ENCODE data around the gene RPS2. TPM values are rescaled to one million over a fixed set of nuclear protein-coding genes. Genes with fewer than 3 reads are reported as not detected.

Gene RPS2
- total RNA-seq, 1 experiment from 2014 or later, result 3,874 TPM

DNA sequence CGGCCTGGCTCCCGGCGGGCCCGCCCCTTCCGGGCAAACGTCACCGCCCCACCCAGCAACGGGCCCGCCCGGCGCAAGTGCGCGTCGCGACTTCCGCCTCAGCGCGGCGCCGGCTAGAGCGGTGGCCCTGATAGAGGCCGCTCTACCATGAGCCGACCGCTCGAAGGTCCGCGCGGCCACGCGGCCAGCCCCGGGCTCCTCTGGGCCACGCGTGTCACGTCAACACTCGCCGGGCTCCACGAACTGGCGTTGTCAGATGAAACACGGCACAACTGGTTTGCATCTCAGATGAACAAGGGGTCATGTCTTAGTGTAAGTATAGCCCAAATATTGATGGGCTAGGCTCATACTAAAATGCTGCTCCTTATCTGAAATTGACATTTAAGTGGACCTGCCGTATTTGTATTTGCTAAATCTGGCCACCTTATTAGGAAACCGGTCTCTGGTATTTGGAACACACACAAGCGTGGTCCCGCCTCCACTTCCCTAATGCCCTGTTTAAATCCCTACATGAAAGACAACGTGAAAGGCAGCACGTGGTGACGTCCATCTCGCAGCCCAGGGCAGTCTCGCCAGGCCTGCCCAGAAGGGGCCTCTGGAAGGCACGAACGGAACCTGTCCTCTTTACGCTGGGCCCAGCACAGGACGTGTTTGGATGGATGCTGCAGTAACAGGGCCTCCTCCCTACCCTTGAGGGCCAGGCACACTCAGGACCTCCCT is 45.3 kb upstream of the RPS2 start, which contains the start of gene ZNF598:
TSS of gene ZNF598 (minus strand) at position 31 of the 720 bp plus-strand sequence.
- no peaks in the 10 kb centered on the region for H3K27me3 ChIP-seq (ENCODE audit: insufficient read depth, low read length)
- Mint-ChIP-seq H3K9me3 (no peaks in the 10 kb centered on the region; a peak in 1 of 5 replicates), H3K4me1 (peaks cover 18 to 28% of the 10 kb centered on the region in 2 experiments), H3K27ac (peak within 1 kb of the TSS; percentile 74 to 95 (median 77); a peak in 5 of 7 replicates), H3K4me3 (peak within 1 kb of the TSS; percentile 85 to 89), H3K27me3 (ENCODE audit: low read depth) (no peaks in the 10 kb centered on the region; the same call in 1 of the 2 replicates), H3K36me3 (ENCODE audit: insufficient read depth in 1 of 3, low read depth in 3 of 3) (peaks cover 5 to 16% (median 12%) of the 10 kb centered on the region in 3 experiments)
- peak within 1 kb of the TSS; percentile 90 for H3K9ac ChIP-seq (ENCODE audit: extremely low read depth, insufficient read length, low read length)
- H3K14ac ChIP-seq (ENCODE audit: insufficient read depth, low read length), result peak within 1 kb of the TSS; percentile 82; the same call in 1 of the 2 replicates
- H3K9me3 ChIP-seq (ENCODE audit: control insufficient read depth, low read depth, low read length), result no peaks in the 10 kb centered on the region
- H4K5ac ChIP-seq (ENCODE audit: insufficient read length, low read depth, low read length), result peak within 1 kb of the TSS; percentile 22
- H3K79me1 ChIP-seq (ENCODE audit: insufficient read depth, low read depth, low read length, poor library complexity, severe bottlenecking), result peaks cover 21% of the 10 kb centered on the region
- H3K79me2 ChIP-seq (ENCODE audit: insufficient read depth, low read length), result peaks cover 26% of the 10 kb centered on the region; the same call in 1 of the 2 replicates
- H4K91ac ChIP-seq (ENCODE audit: insufficient read length, low read depth, low read length), result no peak within 1 kb of the TSS
- peaks cover 11% of the 10 kb centered on the region for H3K23me2 ChIP-seq (ENCODE audit: insufficient read length, low read depth, low read length, poor library complexity, severe bottlenecking)
- TF ChIP-seq, protein P1, sequence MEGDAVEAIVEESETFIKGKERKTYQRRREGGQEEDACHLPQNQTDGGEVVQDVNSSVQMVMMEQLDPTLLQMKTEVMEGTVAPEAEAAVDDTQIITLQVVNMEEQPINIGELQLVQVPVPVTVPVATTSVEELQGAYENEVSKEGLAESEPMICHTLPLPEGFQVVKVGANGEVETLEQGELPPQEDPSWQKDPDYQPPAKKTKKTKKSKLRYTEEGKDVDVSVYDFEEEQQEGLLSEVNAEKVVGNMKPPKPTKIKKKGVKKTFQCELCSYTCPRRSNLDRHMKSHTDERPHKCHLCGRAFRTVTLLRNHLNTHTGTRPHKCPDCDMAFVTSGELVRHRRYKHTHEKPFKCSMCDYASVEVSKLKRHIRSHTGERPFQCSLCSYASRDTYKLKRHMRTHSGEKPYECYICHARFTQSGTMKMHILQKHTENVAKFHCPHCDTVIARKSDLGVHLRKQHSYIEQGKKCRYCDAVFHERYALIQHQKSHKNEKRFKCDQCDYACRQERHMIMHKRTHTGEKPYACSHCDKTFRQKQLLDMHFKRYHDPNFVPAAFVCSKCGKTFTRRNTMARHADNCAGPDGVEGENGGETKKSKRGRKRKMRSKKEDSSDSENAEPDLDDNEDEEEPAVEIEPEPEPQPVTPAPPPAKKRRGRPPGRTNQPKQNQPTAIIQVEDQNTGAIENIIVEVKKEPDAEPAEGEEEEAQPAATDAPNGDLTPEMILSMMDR (conservative IDR thresholded peaks at IDR 0.05), result no peak
- no CpG with 5 or more reads among the region's 52 CpGs for WGBS (ENCODE audit: extremely low coverage, insufficient read length, low lambda C conversion rate)
- no peak within 1 kb of the TSS; the same call in 1 of the 2 replicates for H3K4ac ChIP-seq (ENCODE audit: low read depth, low read length)
- H3K4me2 ChIP-seq (ENCODE audit: insufficient read depth, insufficient read length, low read length), result peak within 1 kb of the TSS; percentile 74
- H2BK15ac ChIP-seq (ENCODE audit: low read depth, low read length), result no peak within 1 kb of the TSS
- peak; percentile 72 for DNase-seq
- no peak within 1 kb of the TSS for H3K56ac ChIP-seq (ENCODE audit: insufficient read length, low read depth, low read length)
- peak within 1 kb of the TSS; percentile 45 for H4K8ac ChIP-seq (replicated peaks; ENCODE audit: insufficient read length, low read depth, low read length)
- no peaks in the 10 kb centered on the region for H4K20me1 ChIP-seq (ENCODE audit: control insufficient read depth, insufficient read depth, insufficient read length)
- H3T11ph ChIP-seq (ENCODE audit: low read length), result no peak within 1 kb of the TSS
- H2BK20ac ChIP-seq (ENCODE audit: low read depth, low read length, poor library complexity, severe bottlenecking), result no peak within 1 kb of the TSS
- no peak within 1 kb of the TSS for H3K27ac ChIP-seq (ENCODE audit: insufficient read length, low read depth, low read length)
- no peak within 1 kb of the TSS for H2AFZ ChIP-seq (ENCODE audit: low read length)
- H3K4me1 ChIP-seq (ENCODE audit: insufficient read depth, low read length), result peaks cover 6% of the 10 kb centered on the region; the same call in 1 of the 2 replicates
- no peak within 1 kb of the TSS for H2BK5ac ChIP-seq (ENCODE audit: insufficient read length, low read length)
- H2BK120ac ChIP-seq (ENCODE audit: low read depth, low read length, poor library complexity, severe bottlenecking), result no peak within 1 kb of the TSS
- no peak within 1 kb of the TSS for H2AK5ac ChIP-seq (ENCODE audit: insufficient read length, low read length)
- peak within 1 kb of the TSS; percentile 52 for H3K18ac ChIP-seq (ENCODE audit: insufficient read length, low read depth, low read length)
- H3K23ac ChIP-seq (ENCODE audit: insufficient read length, low read depth, low read length), result no peak within 1 kb of the TSS
- H2BK12ac ChIP-seq (ENCODE audit: insufficient read length, low read depth, low read length), result no peak within 1 kb of the TSS

Measured in H9 (cell line).